CD14-positive monocyte (primary cell): ENCODE measurements around the gene ACSF2. TPM values are rescaled to one million over a fixed set of nuclear protein-coding genes. Genes with fewer than 3 reads are reported as not detected.

Experiments
- DNase-seq, 3 donors: peaks; one replicate each; pipeline ENCODE4 v3.0.0-alpha.2; 2011 to 2022
- H2AFZ ChIP-seq: 2 replicates; pipeline ENCODE4 v1.6.0; 2012; ENCODE audit warnings: mild to moderate bottlenecking, low read depth, low read length, inconsistent platforms; ENCODE audit not compliant: insufficient read depth, poor library complexity, severe bottlenecking
- H3K27ac ChIP-seq, 2 donors: 1 replicate in 1 of 2; 2 replicates in 1 of 2; pipeline ENCODE4 v1.5.1; 2012 to 2013; ENCODE audit warnings: low read length in 2 of 2, control low read depth in 1 of 2, inconsistent platforms in 1 of 2, low read depth in 1 of 2, mild to moderate bottlenecking in 1 of 2
- H3K27me3 ChIP-seq, 2 donors: one replicate each; pipeline versions ENCODE4 v1.6.0 to v1.6.1; 2011 to 2013; ENCODE audit warnings: low read length in 2 of 2; ENCODE audit not compliant: control insufficient read depth in 2 of 2, insufficient read depth in 2 of 2
- H3K36me3 ChIP-seq, 2 donors: replicated peaks in 1 of 2; 1 replicate in 1 of 2; 2 replicates in 1 of 2; pipeline versions ENCODE4 v1.5.1 to v1.6.1; 2012 to 2013; ENCODE audit warnings: low read length in 2 of 2, control low read depth in 1 of 2, inconsistent platforms in 1 of 2, mild to moderate bottlenecking in 1 of 2; ENCODE audit not compliant: insufficient read depth in 2 of 2, control insufficient read depth in 1 of 2
- H3K4me1 ChIP-seq, 2 donors: 1 replicate in 1 of 2; 2 replicates in 1 of 2; pipeline versions ENCODE4 v1.5.1 to v1.6.1; 2012 to 2013; ENCODE audit warnings: low read length in 2 of 2, control low read depth in 1 of 2, inconsistent platforms in 1 of 2, mild to moderate bottlenecking in 1 of 2, moderate library complexity in 1 of 2; ENCODE audit not compliant: insufficient read depth in 2 of 2, control insufficient read depth in 1 of 2
- H3K4me2 ChIP-seq: replicated peaks from 2 replicates; pipeline ENCODE3; 2012; ENCODE audit warnings: low read length, moderate library complexity, mild to moderate bottlenecking; ENCODE audit not compliant: poor library complexity, severe bottlenecking; ENCODE audit errors: extremely low read depth
- H3K4me3 ChIP-seq, 3 experiments: fragments of 200-600 bp in 1 of 3; sonication (generic) in 1 of 3; replicated peaks in 1 of 3; 1 replicate in 2 of 3; 2 replicates in 1 of 3; pipeline ENCODE4 v1.5.1; 2011 to 2013; ENCODE audit warnings: low read length in 3 of 3, mild to moderate bottlenecking in 3 of 3, control low read depth in 2 of 3, low read depth in 2 of 3, inconsistent platforms in 1 of 3, moderate library complexity in 1 of 3
- H3K79me2 ChIP-seq: 2 replicates; pipeline ENCODE4 v1.6.0; 2012; ENCODE audit warnings: mild to moderate bottlenecking, control low read depth, inconsistent platforms, low read length, moderate library complexity; ENCODE audit not compliant: insufficient read depth
- H3K9ac ChIP-seq: 2 replicates; pipeline ENCODE4 v1.6.0; 2017; ENCODE audit warnings: low read length, mild to moderate bottlenecking; ENCODE audit not compliant: insufficient read depth, poor library complexity, severe bottlenecking
- H3K9me3 ChIP-seq, 2 donors: replicated peaks in 1 of 2; 1 replicate in 1 of 2; 2 replicates in 1 of 2; pipeline versions ENCODE4 v1.5.1 to v1.6.1; 2012 to 2013; ENCODE audit warnings: low read length in 2 of 2, control low read depth in 1 of 2; ENCODE audit not compliant: control insufficient read depth in 1 of 2, insufficient read depth in 1 of 2
- H4K20me1 ChIP-seq: 2 replicates; pipeline ENCODE4 v1.6.0; 2012; ENCODE audit warnings: mild to moderate bottlenecking, low read length, control low read depth, moderate library complexity; ENCODE audit not compliant: insufficient read depth
- H3K27ac Mint-ChIP-seq, 7 donors: one replicate each; pipeline ENCODE4 v1.8.0; 2020; ENCODE audit warnings: mild to moderate bottlenecking in 7 of 7, mixed read lengths in 7 of 7, moderate library complexity in 6 of 7, inconsistent platforms in 2 of 7
- H3K27me3 Mint-ChIP-seq, 3 donors: one replicate each; pipeline ENCODE4 v1.8.0; 2021 to 2022; ENCODE audit warnings: low read depth in 3 of 3, mild to moderate bottlenecking in 3 of 3, mixed read lengths in 3 of 3, moderate library complexity in 3 of 3, inconsistent platforms in 1 of 3
- H3K36me3 Mint-ChIP-seq, 2 donors: one replicate each; pipeline ENCODE4 v1.8.0; 2020; ENCODE audit warnings: mixed read lengths in 2 of 2, inconsistent platforms in 1 of 2, mild to moderate bottlenecking in 1 of 2
- H3K4me1 Mint-ChIP-seq: one replicate; pipeline ENCODE4 v1.8.0; 2020; ENCODE audit warnings: mild to moderate bottlenecking, mixed read lengths
- H3K4me3 Mint-ChIP-seq, 2 donors: one replicate each; pipeline ENCODE4 v1.8.0; 2020; ENCODE audit warnings: mild to moderate bottlenecking in 2 of 2, mixed read lengths in 2 of 2, moderate library complexity in 1 of 2
- H3K9me3 Mint-ChIP-seq, 7 donors: one replicate each; pipeline ENCODE4 v1.8.0; 2020 to 2022; ENCODE audit warnings: mixed read lengths in 7 of 7, mild to moderate bottlenecking in 6 of 7, moderate library complexity in 6 of 7, inconsistent platforms in 2 of 7
- CTCF ChIP-seq: fragments of 200-600 bp; IDR thresholded peaks from one replicate; pipeline ENCODE4 v1.8.0; 2022; ENCODE audit warnings: antibody characterized with exemption, mild to moderate bottlenecking
- WGBS: methylation state at CpG from one replicate; pipeline ENCODE4 v1.1.5; 2013; ENCODE audit warnings: missing lambda C conversion rate; ENCODE audit not compliant: insufficient coverage; 5-methylcytosine and 5-hydroxymethylcytosine counted together
- intact Hi-C, 2 donors: fragments of 100-400 bp; cut with micrococcal nuclease; formaldehyde crosslinking; loops; one replicate each; pipeline versions ENCODE4 v1.15.0 to v1.15.1; 2023
- polyA plus RNA-seq, 3 donors: library from polyadenylated mRNA; depleted of rRNA in 1 of 3; unstranded in 2 of 3; stranded (reverse) in 1 of 3; fragments of 300-500 nt in 2 of 3; fragments of >200 nt in 1 of 3; fragmentation: Illumina TruSeq in 2 of 3; gene quantifications; 1 replicate in 2 of 3; 2 replicates in 1 of 3; pipeline ENCODE4 v1.2.3, GENCODE V29; 2012 to 2021

The ACSF2 gene
- polyA plus RNA-seq, 3 donors, result 2.8 to 24.4 (median 5.5) TPM

- Mint-ChIP-seq H3K4me1 (peaks cover 24% of the 10 kb centered on the region), H3K27me3 (peaks cover 0 to 1% (median 0%) of the 10 kb centered on the region in 3 donors), H3K36me3 (peaks cover 32 to 45% of the 10 kb centered on the region in 2 donors), H3K4me3 (no peak overlapping the region), H3K9me3 (peaks cover 0 to 4% (median 0%) of the 10 kb centered on the region in 7 donors), H3K27ac (no peak overlapping the region)
- H2AFZ ChIP-seq, result no peak overlapping the region
- no peak for DNase-seq
- H3K4me1 ChIP-seq, result peaks cover 21 to 31% of the 10 kb centered on the region in 2 donors
- H3K27me3 ChIP-seq, result no peaks in the 10 kb centered on the region
- peaks cover 9% of the 10 kb centered on the region for H3K79me2 ChIP-seq
- peaks cover 30 to 38% of the 10 kb centered on the region in 2 donors for H3K36me3 ChIP-seq
- no peaks in the 10 kb centered on the region for H3K9me3 ChIP-seq
- intact Hi-C loops, result loop anchor here (5.0 to 10.0 kb wide), 4 partner anchors 58 to 198 kb away; partner anchors contain the start of gene SPATA20 (in 1 of the 2)
- no peak overlapping the region for H3K27ac ChIP-seq
- no peak overlapping the region for H3K9ac ChIP-seq
- TF ChIP-seq CTCF, result no peak
- no peak overlapping the region for H3K4me2 ChIP-seq
- H4K20me1 ChIP-seq, result peaks cover 20% of the 10 kb centered on the region
- WGBS, result 96% methylated on average over 7 of the region's 11 CpGs
- no peak overlapping the region for H3K4me3 ChIP-seq
Measured at GRCh38 chr17:50484386-50485155, 58.6 kb downstream of the ACSF2 start.

- intact Hi-C loops, result loop anchor here in 1 of 2 donors (10.0 kb wide), 1 partner anchor 57 kb away; the partner anchor contains the start of gene SPATA20
- Histone ChIP-seq H3K9me3 (no peaks in the 10 kb centered on the region), H3K4me3 (no peak overlapping the region), H3K4me2 (no peak overlapping the region), H3K36me3 (peaks cover 28 to 38% of the 10 kb centered on the region in 2 donors), H3K27me3 (no peaks in the 10 kb centered on the region), H3K4me1 (peaks cover 0 to 3% of the 10 kb centered on the region in 2 donors), H3K27ac (no peak overlapping the region), H3K9ac (peak overlapping the region; percentile 8), H2AFZ (no peak overlapping the region), H3K79me2 (no peaks in the 10 kb centered on the region), H4K20me1 (peaks cover under 1% of the 10 kb centered on the region)
- Mint-ChIP-seq H3K27me3 (peaks cover 0 to 1% (median 1%) of the 10 kb centered on the region in 3 donors), H3K4me3 (no peak overlapping the region), H3K9me3 (no peaks in the 10 kb centered on the region), H3K36me3 (peaks cover 29 to 39% of the 10 kb centered on the region in 2 donors), H3K27ac (no peak overlapping the region), H3K4me1 (peaks cover 12% of the 10 kb centered on the region)
- no peak for TF ChIP-seq CTCF
- 95% methylated on average over 12 of the region's 17 CpGs for WGBS
- DNase-seq, result no peak
Measured at GRCh38 chr17:50487213-50488096, 61.4 kb downstream of the ACSF2 start.
